ENCODE data around the gene MIR17HG. TPM values are rescaled to one million over a fixed set of nuclear protein-coding genes. Genes with fewer than 3 reads are reported as not detected.
A peak's percentile ranks its signal among the peaks of the same experiment; 100 is the strongest.
"Not testable (repeated sequence)": the region's sequence is repeated elsewhere in the genome, so short reads cannot be mapped to it uniquely, and the experiment has no call there.

MIR17HG gene
- total RNA-seq, 2 donors from 2014 or later = 1.7 to 2.6 TPM

GRCh38 chr13:91331047-91331915 lies 16.2 kb upstream of the MIR17HG start:
- DNase-seq (no peak), ATAC-seq (no peak)
- intact Hi-C loops (cut with DNase I) = no loop called here

GRCh38 chr13:91346062-91346461 lies 1.4 kb upstream of the MIR17HG start:
- no peak for DNase-seq
- intact Hi-C loops (cut with DNase I) = no loop called here
- ATAC-seq = no peak

- intact Hi-C loops (cut with DNase I) = no loop called here
- DNase-seq (peak; percentile 20), ATAC-seq (peak in 1 of 2 donors; percentile 6)
Measured at GRCh38 chr13:91346850-91347201, 661 bp upstream of the MIR17HG start.

GRCh38 chr13:91347996-91348905 lies 764 bp downstream of the MIR17HG start:
- ATAC-seq (peak; percentile 54 to 80), DNase-seq (peak; percentile 57)
- intact Hi-C loops (cut with DNase I) = no loop called here

GRCh38 chr13:91348906-91349435 lies 1.5 kb downstream of the MIR17HG start:
- ATAC-seq (peak; percentile 78 to 82), DNase-seq (peak; percentile 93)
- intact Hi-C loops (cut with DNase I) = no loop called here

GRCh38 chr13:91349992-91350911 lies 2.8 kb downstream of the MIR17HG start:
- DNase-seq (no peak), ATAC-seq (no peak)
- intact Hi-C loops (cut with DNase I) = no loop called here

- DNase-seq (no peak), ATAC-seq (no peak)
- intact Hi-C loops (cut with DNase I) = no loop called here
Measured at GRCh38 chr13:91351123-91351522, 3.6 kb downstream of the MIR17HG start.

GRCh38 chr13:91351980-91352379 lies 4.5 kb downstream of the MIR17HG start:
- intact Hi-C loops (cut with DNase I) = no loop called here
- DNase-seq = no peak
- ATAC-seq = no peak

- intact Hi-C loops (cut with DNase I); ATAC-seq; DNase-seq: not testable (repeated sequence)
Measured at GRCh38 chr13:91352891-91353290, 5.4 kb downstream of the MIR17HG start.

- no peak for DNase-seq
- ATAC-seq = no peak
- intact Hi-C loops (cut with DNase I) = no loop called here
Measured at GRCh38 chr13:91353494-91353893, 6.0 kb downstream of the MIR17HG start.

GRCh38 chr13:91355099-91355825 lies 7.8 kb downstream of the MIR17HG start:
- no peak for ATAC-seq
- intact Hi-C loops (cut with DNase I) = no loop called here
- DNase-seq = no peak

GRCh38 chr13:91355826-91356710 lies 8.6 kb downstream of the MIR17HG start:
- ATAC-seq = no peak

GRCh38 chr13:91356919-91357612 lies 9.6 kb downstream of the MIR17HG start:
- intact Hi-C loops (cut with DNase I) = no loop called here
- ATAC-seq (no peak), DNase-seq (no peak)

More at GRCh38 chr13:91355826-91356710, 8.6 kb downstream of the MIR17HG start:
- no peak for DNase-seq
- intact Hi-C loops (cut with DNase I) = no loop called here

- no peak for DNase-seq
- ATAC-seq = no peak
- intact Hi-C loops (cut with DNase I) = no loop called here
Measured at GRCh38 chr13:91357613-91358386, 10.3 kb downstream of the MIR17HG start.

GRCh38 chr13:91358387-91358782 lies 10.9 kb downstream of the MIR17HG start:
- intact Hi-C loops (cut with DNase I) = no loop called here
- DNase-seq = no peak
- no peak for ATAC-seq

GRCh38 chr13:91359111-91359510 lies 11.6 kb downstream of the MIR17HG start:
- no peak for DNase-seq
- intact Hi-C loops (cut with DNase I) = no loop called here
- ATAC-seq = no peak
